ENCODE data around the gene HAUS3.

GRCh38 chr4:2270341-2271165 is 28.6 kb upstream of the HAUS3 start:
- TF ChIP-seq CTCF (IDR thresholded peaks at IDR 0.05; ENCODE audit: low read length) (no peak), EZH2 (optimal IDR thresholded peaks at IDR 0.05; ENCODE audit: low read depth, low read length) (no peak)
